SU-DHL-6 (cell line): Measurements from ENCODE around the gene LKAAEAR1.

Experiments used
- H2AFZ ChIP-seq: fragments of 200-600 bp; sonication (generic); 2 replicates; pipeline ENCODE4 v1.6.1; 2014; ENCODE audit warnings: low read depth, mild to moderate bottlenecking, moderate library complexity, mixed read lengths, antibody characterized with exemption, low read length; ENCODE audit not compliant: severe bottlenecking
- H3F3A ChIP-seq: fragments of 200-600 bp; shearing (Covaris generic); 2 replicates; pipeline ENCODE4 v1.6.0; 2016; ENCODE audit warnings: antibody characterized with exemption, mild to moderate bottlenecking; ENCODE audit not compliant: insufficient read depth
- H3K27ac ChIP-seq: fragments of 200-600 bp; sonication (generic); 2 replicates; pipeline ENCODE4 v1.5.1; 2016; ENCODE audit warnings: low read depth, mild to moderate bottlenecking, low read length, moderate library complexity, mixed read lengths
- H3K27me3 ChIP-seq: fragments of 200-600 bp; sonication (generic), shearing (Covaris generic); 2 replicates; pipeline ENCODE4 v1.6.0; 2014; ENCODE audit warnings: mild to moderate bottlenecking, low read length
- H3K36me3 ChIP-seq: fragments of 200-600 bp; sonication (generic); 2 replicates; pipeline ENCODE4 v1.6.1; 2014; ENCODE audit warnings: mild to moderate bottlenecking, low read length, mixed read lengths
- H3K4me2 ChIP-seq: fragments of 300-600, 200-600 bp; shearing (Covaris generic), sonication (generic); 2 replicates; pipeline ENCODE4 v1.6.0; 2014; ENCODE audit warnings: low read length, low read depth, mild to moderate bottlenecking; ENCODE audit not compliant: poor library complexity, severe bottlenecking
- H3K4me3 ChIP-seq: fragments of 200-600 bp; sonication (generic); 2 replicates; pipeline ENCODE4 v1.5.1; 2014; ENCODE audit warnings: antibody characterized with exemption, low read length, mild to moderate bottlenecking, mixed read lengths; ENCODE audit not compliant: insufficient read depth, poor library complexity, severe bottlenecking
- H3K79me2 ChIP-seq: fragments of 200-600 bp; sonication (generic); 2 replicates; pipeline ENCODE4 v1.6.1; 2014; ENCODE audit warnings: mild to moderate bottlenecking, low read length, moderate library complexity; ENCODE audit not compliant: insufficient read depth
- H3K9ac ChIP-seq: fragments of 200-600 bp; sonication (generic); 2 replicates; pipeline ENCODE4 v1.7.0; 2014; ENCODE audit warnings: mild to moderate bottlenecking, low read length
- H3K9me2 ChIP-seq: fragments of 200-600 bp; sonication (generic); replicated peaks from 2 replicates; pipeline ENCODE4 v1.6.1; 2014; ENCODE audit warnings: low read length; ENCODE audit not compliant: insufficient read depth
- H3K9me3 ChIP-seq: fragments of 200-600 bp; sonication (generic); 2 replicates; pipeline ENCODE4 v1.6.1; 2014; ENCODE audit warnings: low read length, mixed read lengths; ENCODE audit not compliant: insufficient read depth
- H4K20me1 ChIP-seq: fragments of 200-600 bp; sonication (generic); 2 replicates; pipeline ENCODE4 v1.6.1; 2014; ENCODE audit warnings: low read depth, mild to moderate bottlenecking, antibody characterized with exemption, low read length, moderate library complexity, mixed read lengths
- EZH2phosphoT487 ChIP-seq: fragments of 200-600 bp; sonication (generic), shearing (Covaris generic); conservative IDR thresholded peaks from 2 replicates; pipeline ENCODE4 v1.6.1; 2018; ENCODE audit warnings: mild to moderate bottlenecking, antibody characterized with exemption, low read length, moderate library complexity, mixed read lengths
- TF ChIP-seq, protein P1 (sequence below): fragments of 200-600 bp; sonication (generic); IDR thresholded peaks from one replicate; pipeline ENCODE4 v1.5.1; 2017; ENCODE audit warnings: antibody characterized with exemption, mild to moderate bottlenecking, low read length, moderate library complexity; ENCODE audit not compliant: insufficient read depth, poor library complexity, severe bottlenecking

The LKAAEAR1 gene

DNA sequence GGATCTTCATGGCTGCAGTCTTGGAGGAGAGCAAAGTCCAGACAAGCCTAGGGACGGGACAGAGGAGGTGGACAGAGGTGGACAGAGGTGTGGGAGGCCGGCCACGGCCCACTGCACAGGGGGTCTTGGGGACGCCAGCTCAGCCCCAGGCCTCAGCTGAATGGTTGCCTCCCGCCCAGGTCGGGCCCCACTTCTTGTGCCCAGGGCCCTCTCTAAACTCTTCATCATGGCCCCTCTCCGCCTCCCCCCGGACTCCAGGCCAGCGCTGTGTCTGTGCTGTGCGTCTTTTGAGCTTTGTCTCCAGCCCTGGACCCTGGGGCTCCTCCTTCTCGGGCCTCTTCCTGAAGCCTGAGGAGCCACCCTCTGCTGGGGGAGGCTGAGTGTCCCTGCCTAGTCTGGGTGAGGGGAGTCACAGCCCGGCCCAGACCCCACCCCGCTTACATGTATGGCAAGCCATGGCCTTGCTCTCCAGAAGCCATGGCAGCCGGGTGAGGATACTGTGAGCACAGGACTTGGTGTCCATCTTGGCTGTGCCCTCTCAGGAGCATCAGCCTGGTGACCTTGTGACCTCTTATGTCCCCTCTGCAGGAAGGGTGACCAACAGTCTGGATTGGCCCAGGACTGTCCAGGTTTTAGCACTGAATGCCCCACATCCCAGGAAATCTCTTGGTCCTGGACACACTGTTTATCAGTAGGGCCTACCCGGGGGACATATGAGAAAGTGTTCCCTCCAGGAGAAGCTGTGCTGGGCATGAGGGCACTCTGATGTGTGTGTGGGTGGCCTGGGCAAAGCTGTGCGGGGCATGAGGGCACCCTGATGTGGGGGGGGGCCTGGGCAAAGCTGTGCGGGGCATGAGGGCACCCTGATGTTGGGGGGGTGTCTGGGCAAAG, 32.6 kb upstream of the LKAAEAR1 start:
- H3K9ac ChIP-seq: no peak overlapping the region
- TF ChIP-seq EZH2phosphoT487: no peak
- TF ChIP-seq, protein P1, sequence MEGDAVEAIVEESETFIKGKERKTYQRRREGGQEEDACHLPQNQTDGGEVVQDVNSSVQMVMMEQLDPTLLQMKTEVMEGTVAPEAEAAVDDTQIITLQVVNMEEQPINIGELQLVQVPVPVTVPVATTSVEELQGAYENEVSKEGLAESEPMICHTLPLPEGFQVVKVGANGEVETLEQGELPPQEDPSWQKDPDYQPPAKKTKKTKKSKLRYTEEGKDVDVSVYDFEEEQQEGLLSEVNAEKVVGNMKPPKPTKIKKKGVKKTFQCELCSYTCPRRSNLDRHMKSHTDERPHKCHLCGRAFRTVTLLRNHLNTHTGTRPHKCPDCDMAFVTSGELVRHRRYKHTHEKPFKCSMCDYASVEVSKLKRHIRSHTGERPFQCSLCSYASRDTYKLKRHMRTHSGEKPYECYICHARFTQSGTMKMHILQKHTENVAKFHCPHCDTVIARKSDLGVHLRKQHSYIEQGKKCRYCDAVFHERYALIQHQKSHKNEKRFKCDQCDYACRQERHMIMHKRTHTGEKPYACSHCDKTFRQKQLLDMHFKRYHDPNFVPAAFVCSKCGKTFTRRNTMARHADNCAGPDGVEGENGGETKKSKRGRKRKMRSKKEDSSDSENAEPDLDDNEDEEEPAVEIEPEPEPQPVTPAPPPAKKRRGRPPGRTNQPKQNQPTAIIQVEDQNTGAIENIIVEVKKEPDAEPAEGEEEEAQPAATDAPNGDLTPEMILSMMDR: no peak
- H2AFZ ChIP-seq: no peak overlapping the region
- H3K9me3 ChIP-seq: no peaks in the 10 kb centered on the region
- H3K27ac ChIP-seq: no peak overlapping the region
- H4K20me1 ChIP-seq: no peaks in the 10 kb centered on the region
- no peaks in the 10 kb centered on the region for H3K79me2 ChIP-seq
- no peaks in the 10 kb centered on the region for H3F3A ChIP-seq
- H3K9me2 ChIP-seq: no peaks in the 10 kb centered on the region
- H3K27me3 ChIP-seq: no peaks in the 10 kb centered on the region
- no peak overlapping the region for H3K4me2 ChIP-seq
- no peaks in the 10 kb centered on the region for H3K36me3 ChIP-seq
- no peak overlapping the region for H3K4me3 ChIP-seq

GRCh38 chr20:64116016-64116415, 31.8 kb upstream of the LKAAEAR1 start:
- Histone ChIP-seq H3K36me3 (no peaks in the 10 kb centered on the region), H3K9ac (no peak overlapping the region), H3K4me3 (no peak overlapping the region), H4K20me1 (no peaks in the 10 kb centered on the region), H3K79me2 (no peaks in the 10 kb centered on the region), H3K9me2 (no peaks in the 10 kb centered on the region), H3K27me3 (no peaks in the 10 kb centered on the region), H3K9me3 (no peaks in the 10 kb centered on the region), H3K27ac (no peak overlapping the region), H3F3A (no peaks in the 10 kb centered on the region), H3K4me2 (no peak overlapping the region), H2AFZ (no peak overlapping the region)
- TF ChIP-seq, protein P1: no peak
- TF ChIP-seq EZH2phosphoT487: no peak

DNA sequence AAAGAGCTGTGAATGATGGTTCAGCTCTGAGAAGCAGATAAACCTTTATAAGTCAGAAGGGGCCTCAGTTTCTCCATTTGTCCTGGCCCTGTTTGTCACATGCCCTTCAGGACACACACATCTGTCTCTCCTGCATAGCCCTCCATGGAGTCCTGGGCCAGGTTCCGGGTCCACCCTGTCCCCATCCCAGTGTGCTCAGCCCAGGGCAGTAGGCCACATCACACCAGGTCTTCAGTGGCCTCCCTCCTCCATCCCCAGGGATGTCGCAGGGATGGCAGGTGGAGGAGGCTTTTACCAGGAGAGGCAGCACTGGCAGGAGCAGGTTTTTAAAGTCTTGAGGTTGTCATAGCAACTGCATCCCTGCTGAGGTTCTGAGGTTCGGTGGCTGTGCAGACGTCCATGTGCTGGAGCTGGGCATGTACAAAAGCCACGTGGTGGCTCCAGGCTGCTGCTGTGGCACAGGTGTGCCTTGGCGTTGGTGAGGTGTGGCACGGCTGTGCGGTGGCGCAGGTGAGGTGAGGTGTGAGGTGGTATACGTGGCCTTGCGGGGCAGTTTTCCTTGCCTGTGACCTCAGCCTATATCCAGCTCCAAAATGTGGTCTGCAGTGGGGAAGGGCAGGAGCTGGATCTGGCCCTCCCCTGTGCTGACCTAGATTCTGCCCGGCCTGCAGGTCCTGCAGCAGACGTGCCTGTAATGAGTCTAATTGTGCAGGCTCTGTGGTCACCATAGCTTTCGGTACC, 31.1 kb upstream of the LKAAEAR1 start:
- H3F3A ChIP-seq: no peaks in the 10 kb centered on the region
- no peaks in the 10 kb centered on the region for H4K20me1 ChIP-seq
- no peaks in the 10 kb centered on the region for H3K9me3 ChIP-seq
- TF ChIP-seq, protein P1: no peak
- no peak for TF ChIP-seq EZH2phosphoT487
- no peak overlapping the region for H3K9ac ChIP-seq
- no peaks in the 10 kb centered on the region for H3K36me3 ChIP-seq
- no peaks in the 10 kb centered on the region for H3K27me3 ChIP-seq
- H3K4me2 ChIP-seq: no peak overlapping the region
- no peak overlapping the region for H2AFZ ChIP-seq
- no peaks in the 10 kb centered on the region for H3K9me2 ChIP-seq
- H3K27ac ChIP-seq: no peak overlapping the region
- H3K4me3 ChIP-seq: no peak overlapping the region
- no peaks in the 10 kb centered on the region for H3K79me2 ChIP-seq
